Left ventricle myocardium inferior (tissue), 1 donor: ENCODE data around the gene PARD3. TPM values are rescaled to one million over a fixed set of nuclear protein-coding genes. Genes with fewer than 3 reads are reported as not detected.

Experiments used
- DNase-seq: peaks from one replicate; pipeline ENCODE4 v3.0.0-alpha.2; 2020
- H3K27ac ChIP-seq: fragments of 200-600 bp; replicated peaks from 2 replicates; pipeline ENCODE4 v1.8.0; 2021
- H3K27me3 ChIP-seq: fragments of 200-600 bp; 2 replicates; pipeline ENCODE4 v1.8.0; 2021; ENCODE audit warnings: low read depth
- H3K36me3 ChIP-seq: fragments of 200-600 bp; 2 replicates; pipeline ENCODE4 v1.8.0; 2021
- H3K4me1 ChIP-seq: fragments of 200-600 bp; 2 replicates; pipeline ENCODE4 v1.8.0; 2021
- H3K4me3 ChIP-seq: fragments of 200-600 bp; 2 replicates; pipeline ENCODE4 v1.8.0; 2021; ENCODE audit warnings: mild to moderate bottlenecking, moderate library complexity
- H3K9me3 ChIP-seq: fragments of 200-600 bp; replicated peaks from 2 replicates; pipeline ENCODE4 v1.8.0; 2021
- intact Hi-C: fragments of 100-400 bp; cut with micrococcal nuclease; formaldehyde crosslinking; loops from one replicate; pipeline ENCODE4 v1.11.0; 2022
- total RNA-seq: library from RNA; stranded (reverse); fragmentation: NEBNext Ultra II Directional; extraction: Animal tissue kit (Norgen Biotek cat#: 25700); gene quantifications from one replicate; pipeline ENCODE4 v1.2.1, GENCODE V29; 2021
- TF ChIP-seq, protein P1 (sequence below): fragments of 200-600 bp; IDR thresholded peaks from 2 replicates; pipeline ENCODE4 v1.8.0; 2021; ENCODE audit warnings: antibody characterized with exemption, mild to moderate bottlenecking, borderline replicate concordance
- donor health status: DM: no; HTN: yes; CAD: no; lungs with severe emphysema.

PARD3 gene
- total RNA-seq, 1 donor from 2014 or later: 29.6 TPM

- H3K27ac ChIP-seq: no peak overlapping the region
- DNase-seq: no peak
- H3K4me1 ChIP-seq: no peaks in the 10 kb centered on the region
- H3K27me3 ChIP-seq: no peaks in the 10 kb centered on the region
- H3K36me3 ChIP-seq: no peaks in the 10 kb centered on the region
- intact Hi-C loops: no loop called here
- no peak overlapping the region for H3K4me3 ChIP-seq
- TF ChIP-seq, protein P1, sequence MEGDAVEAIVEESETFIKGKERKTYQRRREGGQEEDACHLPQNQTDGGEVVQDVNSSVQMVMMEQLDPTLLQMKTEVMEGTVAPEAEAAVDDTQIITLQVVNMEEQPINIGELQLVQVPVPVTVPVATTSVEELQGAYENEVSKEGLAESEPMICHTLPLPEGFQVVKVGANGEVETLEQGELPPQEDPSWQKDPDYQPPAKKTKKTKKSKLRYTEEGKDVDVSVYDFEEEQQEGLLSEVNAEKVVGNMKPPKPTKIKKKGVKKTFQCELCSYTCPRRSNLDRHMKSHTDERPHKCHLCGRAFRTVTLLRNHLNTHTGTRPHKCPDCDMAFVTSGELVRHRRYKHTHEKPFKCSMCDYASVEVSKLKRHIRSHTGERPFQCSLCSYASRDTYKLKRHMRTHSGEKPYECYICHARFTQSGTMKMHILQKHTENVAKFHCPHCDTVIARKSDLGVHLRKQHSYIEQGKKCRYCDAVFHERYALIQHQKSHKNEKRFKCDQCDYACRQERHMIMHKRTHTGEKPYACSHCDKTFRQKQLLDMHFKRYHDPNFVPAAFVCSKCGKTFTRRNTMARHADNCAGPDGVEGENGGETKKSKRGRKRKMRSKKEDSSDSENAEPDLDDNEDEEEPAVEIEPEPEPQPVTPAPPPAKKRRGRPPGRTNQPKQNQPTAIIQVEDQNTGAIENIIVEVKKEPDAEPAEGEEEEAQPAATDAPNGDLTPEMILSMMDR: no peak
- no peaks in the 10 kb centered on the region for H3K9me3 ChIP-seq
These were observed 653.2 kb downstream of the PARD3 start for GRCh38 chr10:34161777-34162370.

DNA sequence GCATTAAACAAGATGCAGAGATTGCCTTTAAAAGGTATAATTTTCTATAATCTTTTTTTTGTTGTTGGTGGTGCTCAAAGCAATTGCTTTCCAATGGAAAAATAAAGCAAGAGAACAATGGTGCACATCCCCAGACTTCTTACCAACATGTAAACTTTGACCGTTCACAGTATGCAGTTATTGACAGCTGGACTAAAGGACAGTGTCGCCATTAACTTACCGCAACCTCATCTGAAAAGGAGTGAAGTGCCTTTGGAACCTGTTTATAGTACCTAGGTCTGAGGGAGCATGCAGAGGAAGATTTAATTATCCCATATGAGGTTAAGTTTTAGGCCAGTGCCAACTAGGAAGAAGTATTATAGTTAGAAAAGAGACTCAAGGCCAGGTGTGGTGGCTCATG lies 654.5 kb downstream of the PARD3 start:
- Histone ChIP-seq H3K27me3 (no peaks in the 10 kb centered on the region), H3K9me3 (no peaks in the 10 kb centered on the region), H3K27ac (no peak overlapping the region), H3K36me3 (no peaks in the 10 kb centered on the region), H3K4me3 (no peak overlapping the region), H3K4me1 (no peaks in the 10 kb centered on the region)
- DNase-seq: no peak
- TF ChIP-seq, protein P1: no peak
- intact Hi-C loops: no loop called here

- Histone ChIP-seq H3K27ac (no peak overlapping the region), H3K27me3 (no peaks in the 10 kb centered on the region), H3K36me3 (no peaks in the 10 kb centered on the region), H3K4me1 (no peaks in the 10 kb centered on the region), H3K4me3 (no peak overlapping the region), H3K9me3 (no peaks in the 10 kb centered on the region)
- intact Hi-C loops: no loop called here
- DNase-seq: no peak
- TF ChIP-seq, protein P1: no peak
These were observed 657.6 kb downstream of the PARD3 start for GRCh38 chr10:34157501-34157900.

- TF ChIP-seq, protein P1: peak; percentile 31
- no peaks in the 10 kb centered on the region for H3K9me3 ChIP-seq
- intact Hi-C loops: no loop called here
These were observed 658.2 kb downstream of the PARD3 start for GRCh38 chr10:34156781-34157425.

GRCh38 chr10:34155812-34156211 lies 659.3 kb downstream of the PARD3 start:
- Histone ChIP-seq H3K9me3 (no peaks in the 10 kb centered on the region), H3K4me1 (no peaks in the 10 kb centered on the region), H3K27me3 (no peaks in the 10 kb centered on the region), H3K27ac (no peak overlapping the region), H3K36me3 (no peaks in the 10 kb centered on the region), H3K4me3 (no peak overlapping the region)
- TF ChIP-seq, protein P1: no peak
- no peak for DNase-seq
- intact Hi-C loops: no loop called here

More at GRCh38 chr10:34156781-34157425, 658.2 kb downstream of the PARD3 start:
- H3K27ac ChIP-seq: no peak overlapping the region
- H3K36me3 ChIP-seq: no peaks in the 10 kb centered on the region
- no peak for DNase-seq
- no peaks in the 10 kb centered on the region for H3K4me1 ChIP-seq
- H3K27me3 ChIP-seq: no peaks in the 10 kb centered on the region
- H3K4me3 ChIP-seq: no peak overlapping the region
